ELF-1 (cell line): ENCODE results near the gene ANKRD65.
"Not testable (repeated sequence)": the region's sequence is repeated elsewhere in the genome, so short reads cannot be mapped to it uniquely, and the experiment has no call there.

ENCODE experiments used
- DNase-seq: peaks from one replicate; pipeline ENCODE4 v3.0.0-alpha.2; 2016; ENCODE audit warnings: low read depth, low spot score

The ANKRD65 gene

DNA sequence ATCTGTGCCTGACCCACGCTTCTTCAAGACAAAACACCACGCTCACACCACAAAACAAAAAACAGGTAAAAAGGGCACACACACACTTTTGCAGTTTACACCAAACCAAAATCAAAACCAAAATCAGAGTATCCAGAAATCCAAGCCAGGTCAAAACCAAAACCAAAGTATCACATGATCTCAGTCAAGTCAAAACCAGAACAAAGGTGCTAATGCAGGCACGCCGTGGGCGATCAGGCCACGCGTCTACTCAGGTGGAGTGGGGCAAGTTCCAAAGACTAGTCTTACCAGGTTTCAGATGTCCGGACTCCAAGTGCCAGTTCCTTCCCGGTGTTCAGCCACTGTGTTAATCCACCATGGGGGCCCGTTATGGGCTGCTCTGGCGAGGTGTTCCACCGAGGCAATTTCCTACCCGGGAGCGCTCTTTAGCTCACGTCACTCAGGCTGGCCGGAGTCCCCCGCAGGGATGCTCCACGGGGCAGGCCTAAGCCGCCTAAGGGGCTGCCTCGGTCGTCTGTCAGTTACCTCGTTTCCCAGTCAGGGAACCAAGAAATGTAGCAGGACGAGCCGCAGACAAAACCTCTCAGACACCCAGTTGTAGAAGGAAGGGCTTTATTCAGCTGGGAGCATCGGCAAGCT is 3.1 kb downstream of the ANKRD65 start:
- not testable (repeated sequence) for DNase-seq

GRCh38 chr1:1417396-1417795 is 3.7 kb downstream of the ANKRD65 start:
- not testable (repeated sequence) for DNase-seq

GRCh38 chr1:1415751-1416150 is 5.3 kb downstream of the ANKRD65 start:
- peak; percentile 50 for DNase-seq

- DNase-seq = not testable (repeated sequence)
Observed at GRCh38 chr1:1412311-1412902, 8.7 kb downstream of the ANKRD65 start.

- no peak for DNase-seq
Observed at GRCh38 chr1:1411626-1412025, 9.4 kb downstream of the ANKRD65 start.

DNA sequence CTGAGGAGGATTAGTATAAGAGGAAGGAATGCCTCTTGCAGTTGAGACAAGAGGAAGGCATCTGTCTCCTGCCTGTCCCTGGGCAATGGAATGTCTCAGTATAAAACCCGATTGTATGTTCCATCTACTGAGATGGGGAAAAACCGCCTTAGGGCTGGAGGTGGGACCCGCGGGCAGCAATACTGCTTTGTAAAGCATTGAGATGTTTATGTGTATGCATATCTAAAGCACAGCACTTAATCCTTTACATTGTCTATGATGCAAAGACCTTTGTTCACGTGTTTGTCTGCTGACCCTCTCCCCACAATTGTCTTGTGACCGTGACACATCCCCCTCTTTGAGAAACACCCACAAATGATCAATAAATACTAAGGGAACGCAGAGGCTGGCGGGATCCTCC is 10.8 kb downstream of the ANKRD65 start:
- not testable (repeated sequence) for DNase-seq

DNA sequence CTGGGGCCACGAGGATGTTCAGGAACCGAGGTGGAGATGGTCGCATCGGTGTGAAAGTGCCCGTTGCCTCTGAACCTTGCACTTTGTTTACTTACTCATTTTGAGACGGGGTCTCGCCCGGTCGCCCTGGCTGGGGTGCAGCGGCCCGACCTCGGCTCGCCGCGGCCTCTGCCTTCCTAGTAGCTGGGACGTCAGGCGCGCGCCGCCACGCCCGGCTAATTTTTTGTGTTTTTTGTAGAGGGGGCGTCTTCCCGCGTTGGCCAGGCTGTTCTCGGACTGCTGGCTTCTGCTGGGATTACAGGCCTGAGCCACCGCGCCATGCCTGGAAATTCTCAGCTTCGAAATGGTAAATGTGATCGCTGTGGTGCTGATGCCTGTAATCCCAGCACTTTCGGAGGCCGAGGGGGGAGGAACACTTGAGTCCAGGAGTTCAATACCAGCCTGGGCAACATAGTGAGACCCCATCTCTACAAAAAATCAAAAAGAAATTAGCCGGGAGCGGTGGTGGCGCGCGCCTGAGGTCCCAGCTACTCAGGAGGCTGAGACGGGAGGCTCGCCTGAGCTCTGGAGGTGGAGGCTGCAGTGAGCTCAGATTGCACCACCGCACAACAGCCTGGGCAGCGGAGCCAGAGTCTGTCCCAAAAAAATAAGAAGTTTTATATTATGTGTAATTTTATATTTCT is 13.3 kb downstream of the ANKRD65 start:
- peak; percentile 58 for DNase-seq

DNA sequence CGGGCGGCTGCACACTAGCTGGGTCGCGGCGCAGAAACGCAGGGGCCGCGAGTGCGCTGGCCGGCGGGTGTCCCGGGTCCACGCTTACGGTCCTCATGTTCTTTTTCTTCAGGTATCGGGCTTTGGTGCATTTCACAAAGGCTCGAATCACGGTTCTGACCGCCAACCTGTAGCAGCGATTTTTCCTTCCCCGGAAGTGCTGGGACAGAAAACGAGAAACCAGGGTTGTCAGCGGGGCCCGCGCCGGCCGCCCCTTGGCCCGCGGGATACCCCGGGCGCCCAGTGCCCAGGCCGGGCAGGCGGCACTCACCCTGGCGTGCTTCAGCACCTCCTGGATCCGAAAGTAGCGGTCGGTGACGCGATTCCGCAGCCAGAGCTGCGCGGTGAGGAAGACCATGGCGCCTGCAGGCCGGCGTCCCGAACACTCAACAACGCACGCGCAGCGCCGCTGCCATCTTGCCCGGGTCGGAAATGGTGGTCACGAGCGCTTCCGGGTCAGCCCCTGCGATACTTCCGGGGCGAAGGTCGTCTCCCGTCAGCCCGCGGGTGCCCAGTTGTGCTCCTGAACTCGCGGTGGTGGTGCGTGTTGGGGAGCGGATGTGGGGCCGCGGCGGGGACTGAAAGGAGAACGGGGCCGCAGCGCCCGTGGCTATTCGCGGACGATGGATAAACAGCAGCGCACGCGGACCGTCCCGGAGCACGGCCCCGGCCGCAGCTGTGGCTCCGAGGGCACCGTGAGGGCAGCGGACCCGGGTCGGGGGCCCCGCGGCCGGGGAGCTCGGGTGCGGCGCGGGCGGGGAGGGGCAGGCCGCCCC is 14.0 kb downstream of the ANKRD65 start, which contains the start of gene MRPL20:
TSS of gene MRPL20 (minus strand) at position 473 of the 815 bp plus-strand sequence. CDS start at position 397, 76 bp downstream.
- peak; percentile 90 for DNase-seq

- no peak for DNase-seq
Observed at GRCh38 chr1:1406101-1406820, 14.8 kb downstream of the ANKRD65 start.

- no peak for DNase-seq
Observed at GRCh38 chr1:1403653-1404052, 17.4 kb downstream of the ANKRD65 start.

DNA sequence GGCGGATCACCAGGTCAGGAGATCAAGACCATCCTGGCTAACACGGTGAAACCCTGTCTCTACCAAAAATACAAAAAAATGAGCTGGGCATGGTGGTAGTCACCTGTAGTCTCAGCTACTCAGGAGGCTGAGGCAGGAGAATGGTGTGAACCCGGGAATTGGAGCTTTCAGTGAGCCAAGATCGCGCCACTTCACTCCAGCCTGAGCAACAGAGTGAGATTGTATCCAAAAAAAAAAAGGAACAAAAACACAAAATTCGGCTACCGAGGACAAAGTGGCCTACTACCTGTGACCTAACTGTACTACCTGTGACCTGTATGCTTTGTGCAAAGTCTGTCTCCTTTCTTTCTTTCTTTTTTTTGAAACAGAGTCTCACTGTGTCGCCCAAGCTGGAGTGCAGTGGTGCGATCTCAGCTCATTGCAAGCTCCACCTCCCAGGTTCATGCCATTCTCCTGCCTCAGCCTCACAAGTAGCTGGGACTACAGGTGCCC is 18.1 kb downstream of the ANKRD65 start:
- DNase-seq = not testable (repeated sequence)

- DNase-seq = peak; percentile 85
Observed at GRCh38 chr1:1402072-1402900, 18.8 kb downstream of the ANKRD65 start.

DNA sequence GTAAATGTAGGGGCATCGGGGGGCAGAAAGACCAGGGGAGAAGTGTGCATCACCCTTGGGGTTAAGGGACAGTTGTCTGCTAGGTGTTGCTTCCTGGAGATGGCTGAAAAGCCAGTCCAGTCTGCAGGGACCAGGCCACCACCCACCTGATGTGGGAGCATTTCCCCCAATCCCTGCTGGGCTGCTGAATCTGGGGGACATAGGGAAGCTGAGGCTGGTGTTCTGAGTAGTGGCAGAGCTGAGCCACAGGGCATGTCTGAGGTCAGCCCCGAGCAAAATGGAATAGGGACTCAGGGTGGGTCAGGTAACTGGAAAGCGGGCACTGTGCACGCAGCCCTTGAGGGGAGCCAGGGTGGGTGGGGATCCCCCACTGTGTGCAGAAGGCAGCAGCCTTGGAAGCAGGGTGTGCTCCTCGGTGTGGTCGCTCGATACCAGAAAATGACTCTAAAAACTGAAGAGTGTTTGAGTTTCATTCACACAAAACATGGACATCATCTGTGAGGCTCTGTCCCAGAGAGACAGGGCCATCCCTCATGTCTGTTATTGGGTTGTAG is 19.5 kb downstream of the ANKRD65 start:
- no peak for DNase-seq

DNA sequence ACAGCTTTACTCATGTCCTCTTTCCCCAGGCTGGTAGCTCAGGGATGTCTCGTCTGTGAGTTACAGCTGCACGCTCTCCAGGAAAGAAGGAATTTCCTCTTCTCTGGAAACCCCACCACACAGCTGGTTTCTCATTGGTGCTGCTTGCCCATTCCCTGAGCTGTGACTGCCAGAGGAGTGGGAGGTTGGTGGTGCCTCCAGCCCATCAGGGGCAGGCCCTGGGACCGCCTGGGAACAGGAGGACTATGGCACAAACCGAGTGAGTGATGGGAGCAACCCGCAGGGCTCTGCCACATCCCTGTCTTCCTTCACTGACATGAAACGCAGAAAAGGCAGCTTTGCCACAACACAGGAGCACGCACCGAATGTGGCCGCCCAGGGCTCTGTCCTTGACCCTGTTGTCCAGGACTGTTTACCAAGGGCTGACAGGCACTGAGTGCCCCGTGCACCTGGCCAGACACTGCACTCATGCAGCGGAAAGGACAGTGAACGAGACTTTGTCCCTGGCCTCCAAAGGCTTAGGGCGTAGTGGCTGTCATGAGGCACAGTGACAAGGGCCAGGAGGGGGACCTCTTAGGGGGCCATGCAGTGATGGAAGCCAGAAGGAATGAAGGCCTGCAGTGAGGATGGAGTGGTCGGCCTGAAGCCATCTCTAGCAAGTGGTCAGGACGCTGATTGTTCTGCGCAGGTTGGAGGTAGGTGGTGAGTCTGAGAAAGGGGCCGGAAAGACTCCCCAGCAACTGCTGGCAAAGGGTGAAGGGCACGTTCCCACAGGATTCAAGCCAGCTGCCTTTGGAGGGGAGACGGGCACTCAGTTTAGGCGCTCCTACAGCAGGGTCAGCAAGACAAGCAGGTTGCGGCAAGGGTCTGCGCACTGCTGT is 20.3 kb downstream of the ANKRD65 start:
- DNase-seq = no peak

DNA sequence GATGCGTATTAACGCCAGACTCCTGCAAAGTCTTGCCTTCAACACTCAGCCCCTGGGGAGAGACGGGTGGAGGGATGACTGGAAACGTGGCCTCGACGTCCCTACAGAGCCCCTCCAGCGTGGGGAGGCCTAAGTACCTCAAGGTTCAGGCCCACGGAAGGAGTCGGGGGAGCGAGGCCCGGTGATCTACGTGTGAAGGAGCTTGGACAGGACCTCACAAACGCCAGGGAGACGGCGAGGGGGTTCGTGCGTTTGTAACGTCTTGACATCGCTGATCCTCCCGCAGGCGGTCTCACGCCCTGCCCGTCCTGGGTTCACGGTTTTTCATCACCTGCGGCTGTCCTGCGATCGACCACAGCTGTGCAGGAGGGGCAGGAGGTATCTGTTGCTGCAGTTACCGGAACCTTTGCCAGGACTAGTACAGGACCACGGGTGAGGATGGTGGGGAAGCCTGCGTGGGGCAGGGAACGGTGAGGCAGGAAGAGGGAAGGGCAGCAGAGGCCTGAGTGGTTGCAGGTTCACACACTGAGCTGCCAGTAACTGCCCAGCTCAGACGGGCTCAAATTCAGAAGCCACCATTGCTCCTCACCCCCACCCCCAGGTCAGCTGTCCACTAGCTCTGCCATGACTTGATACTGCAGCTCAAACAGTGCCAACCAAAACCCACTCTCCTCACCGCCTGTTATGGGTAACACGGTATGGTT is 21.1 kb downstream of the ANKRD65 start:
- peak; percentile 47 for DNase-seq

DNA sequence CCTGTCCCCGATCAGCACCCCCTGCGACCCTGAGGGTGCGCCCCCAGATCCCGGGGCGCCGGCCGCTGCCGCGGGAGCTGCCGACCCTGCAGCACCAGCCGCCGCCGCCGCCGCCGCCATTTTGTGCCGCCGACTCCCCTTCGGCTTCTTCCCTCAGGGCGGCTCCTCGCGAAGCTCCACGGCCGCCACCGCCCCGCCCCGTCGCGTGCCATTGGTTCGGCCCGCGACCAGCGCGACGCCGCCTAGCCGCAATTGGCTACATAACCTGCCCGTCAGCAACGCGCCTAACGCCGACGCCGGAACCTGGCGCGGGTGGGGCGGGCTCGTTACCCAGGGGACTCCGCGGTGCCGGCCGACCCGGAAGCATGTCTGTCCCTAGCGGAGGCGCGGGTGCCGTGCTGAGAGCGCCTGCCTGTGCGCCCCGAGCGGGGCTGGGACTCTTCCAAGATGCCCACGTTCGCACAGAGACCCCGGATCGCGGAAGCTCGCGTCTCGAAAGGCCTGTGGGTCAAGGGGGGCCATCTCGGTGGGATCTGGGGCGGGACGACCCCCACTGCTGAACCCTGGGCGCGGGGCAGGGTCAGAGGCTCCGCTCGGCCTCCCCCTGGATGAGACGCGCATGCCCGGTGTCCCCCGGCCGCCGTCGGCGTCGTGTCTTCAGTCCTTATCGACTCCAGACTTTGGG is 21.7 kb downstream of the ANKRD65 start, which contains the start of gene CCNL2:
TSS of gene CCNL2 (minus strand) at position 149 of the 685 bp plus-strand sequence. CDS start at position 120, 29 bp downstream.
- DNase-seq = peak; percentile 99

DNA sequence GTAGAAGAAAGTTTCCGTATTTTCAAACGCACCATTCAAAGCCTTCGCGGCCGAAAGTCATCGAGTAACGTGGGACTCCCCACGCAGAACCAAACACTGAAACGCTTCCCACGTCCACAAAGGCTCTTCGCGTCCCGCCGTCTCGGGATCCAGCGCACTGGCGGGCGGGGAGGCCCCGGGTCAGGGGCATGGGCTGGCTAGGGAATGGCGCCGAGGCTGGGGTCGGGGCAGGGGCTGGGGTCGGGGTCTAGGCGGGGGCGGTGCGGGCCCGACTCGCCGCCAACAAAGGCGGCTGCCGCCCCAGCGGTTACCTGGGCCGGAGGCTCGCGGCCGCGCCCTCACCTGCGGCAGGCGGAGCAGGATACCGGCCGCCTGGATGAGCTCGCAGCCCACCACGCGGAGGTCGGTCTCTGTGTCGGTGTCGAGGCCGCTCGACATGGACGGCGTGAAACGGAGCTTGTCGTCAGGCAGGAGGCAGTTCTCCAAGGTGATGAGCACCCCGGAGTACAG is 22.3 kb downstream of the ANKRD65 start:
- DNase-seq = no peak
